LoVo (cell line): ENCODE measurements around the gene THEM4.
"Not testable (repeated sequence)": the region's sequence is repeated elsewhere in the genome, so short reads cannot be mapped to it uniquely, and the experiment has no call there.

Source experiments
- DNase-seq: peaks from one replicate; pipeline ENCODE4 v3.0.0-alpha.2; 2016; ENCODE audit warnings: low spot score

THEM4 gene

DNA sequence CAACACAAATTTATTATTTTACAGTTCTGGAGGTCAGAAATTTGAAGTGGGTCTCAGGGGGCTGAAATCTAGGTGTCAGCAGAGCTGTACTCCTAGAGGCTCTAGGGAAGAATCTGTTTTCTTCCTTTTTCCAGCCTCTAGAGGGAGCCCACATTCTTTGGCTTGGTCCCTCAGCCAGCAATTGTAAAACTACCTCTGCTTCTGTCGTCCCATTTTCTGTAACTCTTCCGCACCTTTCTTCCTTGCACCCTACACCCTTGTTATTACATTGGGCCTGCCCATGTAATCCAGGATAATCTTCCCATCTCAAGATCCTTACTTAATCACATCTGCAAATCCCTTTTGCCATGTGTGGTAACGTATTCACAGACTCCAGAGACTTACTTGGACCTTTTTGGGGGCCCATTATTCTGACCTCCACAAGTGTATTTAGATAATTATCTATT lies 24.8 kb upstream of the THEM4 start:
- peak; percentile 81 for DNase-seq

DNA sequence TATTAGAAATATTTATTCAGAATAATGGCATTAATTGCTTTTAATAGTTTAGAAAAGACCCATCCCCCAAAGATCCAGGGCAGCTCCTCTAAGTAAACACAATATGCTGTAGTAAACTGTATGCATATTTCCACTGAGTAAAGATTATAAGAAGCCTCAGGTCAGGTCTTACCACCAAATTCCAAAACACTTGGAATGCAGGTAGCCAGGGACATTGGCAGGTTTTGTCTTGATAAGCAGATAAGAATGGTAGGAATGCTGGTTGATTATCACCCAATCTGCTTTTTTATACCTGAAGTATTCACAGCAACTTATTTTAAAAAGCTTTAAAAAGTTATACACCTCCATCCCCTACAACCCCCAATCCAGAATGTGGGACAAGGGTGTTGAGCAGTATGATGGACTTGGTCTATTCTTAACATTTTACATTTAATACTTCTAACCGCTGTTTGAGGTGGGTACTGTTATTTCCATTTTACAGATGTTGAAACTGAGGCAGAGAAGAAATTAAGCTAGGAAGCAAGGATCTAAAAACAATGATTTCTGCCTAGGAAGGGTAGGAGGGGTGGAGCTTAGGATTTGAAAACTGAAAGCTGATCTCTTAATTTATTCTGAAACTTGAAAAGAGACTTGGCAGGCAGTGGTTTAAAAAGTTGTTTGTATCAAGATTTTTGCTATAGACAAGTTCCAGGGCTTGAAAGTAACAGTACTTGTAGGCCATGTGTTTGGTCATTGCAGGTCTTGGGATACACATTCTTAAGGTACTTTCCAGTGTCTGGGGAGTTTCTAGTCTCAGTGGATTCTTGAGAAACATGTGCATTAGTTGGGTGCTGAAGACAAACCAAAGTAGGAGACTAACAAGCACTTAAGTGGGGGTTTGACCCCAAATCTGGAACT lies 15.6 kb upstream of the THEM4 start:
- no peak for DNase-seq

DNA sequence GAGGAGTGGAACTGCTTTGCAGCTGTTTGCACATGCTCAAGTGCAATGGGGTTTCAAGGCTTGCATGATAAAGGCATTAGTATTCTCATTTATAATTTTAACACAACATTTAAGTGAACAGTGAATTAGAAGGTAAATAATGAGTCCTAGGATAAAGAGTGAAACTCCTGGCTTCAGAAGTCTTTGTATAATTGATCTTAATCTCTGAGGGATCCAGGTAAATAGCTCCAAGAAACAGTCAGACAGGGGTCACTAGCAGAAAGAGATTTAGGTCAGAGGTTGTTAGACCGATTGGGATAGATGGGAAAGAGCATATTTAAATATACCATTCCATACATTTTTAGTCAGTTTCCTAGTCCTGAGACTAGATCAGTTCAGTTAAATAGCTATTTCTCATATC lies 14.1 kb upstream of the THEM4 start:
- DNase-seq, result no peak

DNA sequence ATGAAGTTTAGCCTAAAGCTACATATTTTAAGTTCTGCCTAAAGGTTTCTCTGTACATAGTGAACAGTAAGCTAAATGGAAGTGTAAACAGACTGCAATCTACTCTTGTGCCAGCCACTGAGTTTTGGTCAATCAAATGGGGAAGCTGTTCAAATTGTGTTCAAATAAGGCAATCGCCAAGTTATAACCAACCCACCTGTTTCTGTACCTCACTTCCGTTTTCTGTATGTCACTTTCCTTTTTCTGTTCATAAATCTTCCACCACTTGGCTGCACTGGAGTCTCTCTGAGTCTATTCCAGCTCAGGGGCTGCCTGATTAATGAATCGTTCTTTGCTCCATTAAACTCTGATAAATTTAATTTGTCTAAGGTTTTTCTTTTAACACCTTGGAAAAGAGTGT lies 10.8 kb upstream of the THEM4 start:
- no peak for DNase-seq

DNA sequence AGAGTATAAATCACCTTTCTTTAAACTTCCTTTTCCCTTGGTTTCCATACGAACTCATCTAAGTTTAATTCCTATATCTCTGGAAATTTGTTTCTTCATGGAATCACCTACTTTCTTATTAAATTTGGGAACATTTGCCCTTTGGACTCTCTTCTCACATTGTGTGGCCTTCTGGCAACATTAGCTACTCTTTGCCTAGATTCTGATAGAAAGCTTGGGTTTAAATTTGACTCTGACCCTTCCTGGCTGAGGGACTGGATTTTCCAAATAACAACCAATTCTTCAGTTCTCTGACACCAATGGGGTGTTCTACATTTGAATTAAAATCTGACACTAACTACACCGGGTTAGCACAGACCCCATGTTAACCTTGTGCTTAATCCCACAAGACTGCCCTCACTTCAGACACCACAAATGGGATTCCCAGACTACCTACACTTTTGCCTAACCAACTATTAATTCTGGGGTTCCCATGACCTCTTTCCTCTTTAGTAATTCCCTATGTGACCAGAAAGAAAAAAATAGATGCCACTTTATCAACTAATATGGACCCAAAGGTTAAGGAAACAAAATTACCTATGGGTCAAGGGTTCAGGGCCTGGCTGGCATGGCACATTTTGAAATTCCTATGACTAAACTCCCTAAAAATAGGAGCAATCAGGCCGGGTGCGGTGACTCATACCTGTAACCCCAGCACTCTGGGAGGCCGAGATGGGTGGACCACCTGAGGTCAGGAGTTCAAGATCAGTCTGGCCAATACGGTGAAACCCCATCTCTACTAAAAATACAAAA lies 9.7 kb upstream of the THEM4 start:
- DNase-seq, result no peak

DNA sequence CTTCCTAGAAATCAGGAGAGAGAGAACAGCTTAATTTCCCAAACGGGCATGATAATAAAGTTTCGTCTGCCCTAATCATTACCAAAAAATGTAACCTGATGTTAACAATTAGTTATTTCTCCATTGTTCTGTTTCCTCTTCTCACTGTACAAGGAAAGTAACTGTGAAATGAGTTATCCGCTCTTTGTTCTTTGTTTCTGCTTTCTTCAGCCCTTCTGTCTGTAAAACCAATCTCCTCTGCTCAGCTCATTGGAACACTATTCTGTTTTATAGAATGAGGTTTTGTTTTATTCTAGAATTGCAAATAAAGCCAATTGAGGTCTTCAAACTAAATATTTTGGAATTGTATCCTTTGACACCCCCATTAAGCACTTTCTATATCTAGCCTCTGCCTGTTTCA lies 8.8 kb upstream of the THEM4 start:
- no peak for DNase-seq

DNA sequence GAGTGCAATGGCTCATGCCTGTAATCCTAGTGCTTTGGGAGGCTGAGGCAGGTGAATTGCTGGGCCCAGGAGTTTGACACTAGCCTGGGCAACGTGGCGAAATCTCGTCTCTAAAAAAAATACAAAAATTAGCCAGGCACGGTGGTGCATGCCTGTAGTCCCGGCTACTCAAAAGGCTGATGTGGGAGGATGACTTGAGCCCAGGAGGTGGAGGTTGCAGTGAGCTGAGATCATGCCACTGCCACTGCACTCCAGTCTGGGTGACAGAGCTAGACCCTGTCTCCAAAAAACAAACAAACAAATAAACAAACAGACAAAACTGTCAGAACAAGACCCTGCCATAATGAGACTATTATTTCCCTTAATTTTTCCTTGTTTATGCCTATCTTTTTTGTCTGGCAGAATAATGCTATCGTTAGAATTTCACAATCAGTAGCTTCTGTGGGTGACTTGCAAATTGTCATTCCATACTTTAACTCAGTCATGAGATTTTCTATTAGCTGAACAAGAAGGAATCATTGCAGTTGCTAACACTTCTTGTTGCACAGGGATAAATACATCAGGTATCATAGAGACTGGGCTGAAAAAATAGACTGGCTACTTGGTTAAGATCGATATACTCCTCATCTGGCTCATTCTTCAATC lies 7.5 kb upstream of the THEM4 start:
- DNase-seq, result no peak

DNA sequence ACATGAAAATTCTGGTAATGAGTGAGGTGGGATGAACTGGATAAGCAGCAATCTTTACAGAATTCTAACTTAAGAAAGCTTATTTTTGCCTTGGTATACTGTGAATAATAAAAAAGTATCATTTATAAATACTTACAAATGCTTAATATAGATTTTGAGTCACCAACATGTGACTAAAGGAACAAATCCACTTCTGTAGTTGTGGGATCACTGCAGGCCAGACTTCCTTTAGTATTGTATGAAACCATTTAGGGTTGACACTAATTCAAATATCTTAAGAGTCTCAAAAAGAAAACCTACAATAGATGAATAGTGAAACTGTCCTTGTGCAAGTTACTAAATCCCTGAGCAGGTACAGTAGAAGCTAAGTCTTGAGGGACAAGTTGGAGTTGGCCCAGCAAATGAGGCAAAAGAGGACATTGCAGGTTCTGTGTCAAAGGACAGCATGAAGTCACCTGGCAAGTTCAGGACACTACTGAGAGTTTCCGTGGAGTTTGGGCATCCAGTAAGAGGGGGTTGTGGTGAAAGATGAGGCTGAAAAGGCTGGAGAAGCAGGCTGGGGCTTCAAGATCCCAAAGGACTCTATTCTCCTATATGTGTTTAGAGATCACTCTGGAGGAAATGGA lies 5.9 kb upstream of the THEM4 start:
- no peak for DNase-seq

DNA sequence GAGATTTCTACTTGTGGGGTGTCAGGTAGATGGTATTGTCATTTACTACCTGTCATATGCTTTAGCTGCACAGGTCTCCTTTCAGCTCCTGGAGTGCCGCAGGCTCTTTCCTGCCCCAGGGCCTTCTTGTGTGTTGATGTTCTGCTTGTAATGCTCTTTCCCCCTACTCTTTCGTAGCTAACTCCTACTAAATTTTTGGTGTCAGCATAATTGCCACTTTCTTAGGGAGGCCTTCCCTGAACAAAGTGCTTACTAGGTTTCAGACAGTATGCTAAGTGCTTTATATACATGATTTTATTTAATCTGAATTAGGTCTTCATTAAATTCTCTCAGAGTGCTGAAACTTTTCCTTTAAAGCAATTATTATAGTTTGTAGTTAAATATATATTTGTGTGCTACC lies 4.8 kb upstream of the THEM4 start:
- DNase-seq, result no peak

DNA sequence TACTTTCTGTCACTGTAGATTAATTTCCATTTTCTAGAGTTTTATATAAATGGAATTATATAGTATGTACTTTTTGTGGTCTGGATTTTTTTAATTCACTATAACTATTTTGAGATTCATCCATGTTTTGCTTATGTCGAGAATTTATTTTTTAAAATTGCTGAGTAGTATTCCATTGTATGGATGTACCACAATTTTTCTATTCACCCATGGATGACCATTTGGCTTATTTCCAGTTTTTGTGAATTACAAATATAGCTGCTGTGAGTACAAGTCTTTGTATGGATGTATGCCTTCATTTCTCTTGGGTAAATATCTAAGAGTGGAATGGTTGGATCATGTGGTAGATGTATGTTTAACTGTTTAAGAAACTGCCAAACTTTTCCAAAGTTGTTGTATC lies 3.7 kb upstream of the THEM4 start:
- no peak for DNase-seq

DNA sequence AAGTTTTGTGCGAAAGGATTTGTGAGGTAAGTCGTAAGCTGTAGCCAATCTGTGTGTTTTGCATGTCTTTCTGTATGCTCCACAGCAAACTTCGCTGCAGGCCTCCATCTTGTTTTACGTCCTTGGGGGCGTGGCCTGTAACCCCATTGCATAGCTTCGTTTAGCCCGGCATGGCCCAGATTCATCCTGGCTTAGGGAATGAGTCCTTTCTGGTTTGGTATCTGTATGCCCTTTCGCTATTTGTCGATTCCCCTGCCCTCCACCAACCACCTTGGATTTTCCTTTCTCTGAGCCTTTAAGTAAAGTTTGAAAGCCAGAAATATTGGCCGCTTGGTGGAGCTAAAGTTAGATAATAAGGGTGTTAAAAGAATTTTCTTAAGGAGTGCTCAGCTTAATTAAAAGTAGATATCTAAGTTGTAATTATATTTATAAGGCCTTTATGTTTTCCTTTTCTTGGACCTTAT lies 1.1 kb downstream of the THEM4 start:
- no peak for DNase-seq

DNA sequence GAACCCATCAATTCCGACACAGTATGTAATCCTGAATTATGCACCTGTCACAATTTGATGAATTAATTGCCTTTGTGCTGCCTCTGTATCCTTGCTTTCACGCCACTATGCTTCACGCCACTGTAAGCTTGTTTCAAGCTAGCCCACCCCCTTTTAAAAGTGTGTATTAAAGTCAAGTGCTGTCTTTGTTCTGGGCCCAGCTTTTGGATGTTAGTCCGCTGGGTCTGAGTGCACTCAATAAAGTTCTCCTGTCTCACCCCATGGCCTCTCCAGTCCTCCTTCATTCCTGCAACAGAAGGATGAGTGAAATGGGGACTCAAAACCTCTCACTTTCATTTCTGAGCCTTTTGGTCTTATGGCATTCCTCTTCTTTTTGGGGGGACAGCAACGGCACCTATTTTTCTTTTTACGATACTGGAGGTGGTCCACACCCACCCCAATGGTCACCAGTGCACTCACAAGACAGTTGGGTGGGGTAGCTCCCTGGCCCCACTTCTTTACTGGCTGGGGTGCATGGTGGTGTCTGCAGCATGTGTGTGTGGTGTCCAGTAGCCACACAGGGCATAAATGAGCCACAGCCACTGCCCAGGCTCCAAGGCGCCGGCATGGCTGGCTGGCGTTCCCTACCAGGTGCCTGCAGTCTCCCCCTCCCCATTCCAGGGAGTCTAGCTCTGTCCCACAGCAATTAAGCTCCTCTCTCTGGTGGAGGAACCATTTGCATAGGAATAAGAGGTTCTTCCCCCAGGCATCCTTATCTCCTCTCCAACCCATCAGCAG lies 1.8 kb downstream of the THEM4 start:
- DNase-seq, result no peak

DNA sequence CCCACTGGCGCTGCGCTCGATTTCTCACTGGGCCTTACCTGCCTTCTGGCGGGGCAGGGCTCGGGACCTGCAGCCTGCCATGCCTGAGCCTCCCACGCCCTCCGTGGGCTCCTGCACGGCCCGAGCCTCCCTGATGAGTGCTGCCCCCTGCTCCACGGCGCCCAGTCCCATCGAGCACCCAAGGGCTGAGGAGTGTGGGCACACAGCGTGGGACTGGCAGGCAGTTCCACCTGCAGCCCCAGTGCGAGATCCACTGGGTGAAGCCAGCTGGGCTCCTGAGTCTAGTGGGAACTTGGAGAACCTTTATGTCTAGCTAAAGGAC lies 3.0 kb downstream of the THEM4 start:
- not testable (repeated sequence) for DNase-seq

DNA sequence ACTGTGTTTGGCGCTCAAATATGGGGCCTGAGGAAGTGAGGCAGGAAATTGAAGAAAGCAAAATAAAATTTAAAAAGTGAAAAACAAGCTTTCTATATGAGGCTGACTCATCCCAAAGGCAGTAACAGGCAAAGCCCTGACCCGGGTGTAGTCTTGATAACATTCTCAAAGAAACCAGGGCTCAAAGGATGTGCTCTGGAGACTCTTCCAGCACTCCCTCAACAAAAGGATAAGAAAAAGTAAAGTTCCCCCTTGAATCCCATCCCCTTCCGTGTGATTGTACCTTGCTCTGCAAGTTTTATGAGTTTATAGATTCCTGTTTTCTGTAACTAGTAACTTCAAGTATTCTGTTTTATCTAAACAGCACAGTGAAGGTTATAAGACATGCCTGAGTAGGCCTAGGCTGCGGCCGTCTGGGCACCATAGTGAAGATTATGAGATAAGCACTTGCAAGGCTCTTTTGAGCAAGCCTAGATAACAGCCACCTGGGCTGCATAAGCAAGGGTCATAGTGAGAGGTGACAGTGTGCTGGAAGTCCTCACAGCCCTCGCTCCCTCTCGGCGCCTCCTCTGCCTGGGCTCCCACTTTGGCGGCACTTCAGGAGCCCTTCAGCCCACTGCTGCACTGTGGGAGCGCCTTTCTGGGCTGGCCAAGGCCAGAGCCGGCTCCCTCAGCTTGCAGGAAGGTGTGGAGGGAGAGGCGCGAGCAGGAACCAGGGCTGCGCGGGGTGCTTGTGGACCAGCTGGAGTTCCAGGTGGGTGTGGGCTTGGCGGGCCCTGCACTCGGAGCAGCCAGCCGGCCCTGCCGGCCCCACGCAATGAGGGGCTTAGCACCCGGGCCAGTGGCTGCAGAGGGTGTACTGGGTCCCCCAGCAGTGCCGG lies 3.6 kb downstream of the THEM4 start:
- not testable (repeated sequence) for DNase-seq

DNA sequence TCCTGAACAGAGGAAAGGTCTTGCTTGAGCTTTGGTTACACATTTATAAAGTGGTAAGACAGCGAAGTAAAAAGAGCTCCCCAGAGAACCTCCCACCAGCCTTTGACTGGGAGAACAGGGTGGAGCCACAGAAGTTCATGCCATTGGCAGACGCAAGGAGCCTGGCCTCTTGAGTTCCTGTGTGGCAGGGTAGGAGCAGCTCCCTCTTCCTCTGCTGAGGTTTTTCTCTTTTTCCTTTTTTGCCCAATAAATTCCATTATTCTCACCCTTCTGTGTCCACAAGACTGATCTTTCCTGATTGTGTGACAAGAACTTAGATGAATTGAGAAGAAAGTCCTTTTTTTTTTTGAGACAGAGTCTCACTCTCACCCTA lies 4.3 kb downstream of the THEM4 start:
- DNase-seq, result no peak

DNA sequence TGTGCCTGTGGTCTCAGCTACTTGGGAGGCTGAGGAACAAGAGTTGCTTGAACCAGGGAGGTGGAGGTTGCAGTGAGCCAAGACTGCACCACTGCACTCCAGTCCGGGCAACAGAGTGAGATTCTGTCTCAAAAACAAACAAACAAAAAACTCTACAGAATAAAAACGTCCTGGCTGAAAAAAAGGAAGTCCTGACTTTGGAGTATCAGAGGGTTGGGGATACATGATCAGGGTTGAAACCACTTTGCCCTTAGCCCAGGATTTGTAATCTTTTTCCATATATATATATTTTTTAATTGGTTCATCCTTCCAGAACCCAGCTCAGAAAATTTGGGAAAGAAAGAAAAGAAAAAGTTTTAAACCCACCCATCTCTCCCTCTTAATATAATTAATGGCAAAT lies 6.5 kb downstream of the THEM4 start:
- no peak for DNase-seq

DNA sequence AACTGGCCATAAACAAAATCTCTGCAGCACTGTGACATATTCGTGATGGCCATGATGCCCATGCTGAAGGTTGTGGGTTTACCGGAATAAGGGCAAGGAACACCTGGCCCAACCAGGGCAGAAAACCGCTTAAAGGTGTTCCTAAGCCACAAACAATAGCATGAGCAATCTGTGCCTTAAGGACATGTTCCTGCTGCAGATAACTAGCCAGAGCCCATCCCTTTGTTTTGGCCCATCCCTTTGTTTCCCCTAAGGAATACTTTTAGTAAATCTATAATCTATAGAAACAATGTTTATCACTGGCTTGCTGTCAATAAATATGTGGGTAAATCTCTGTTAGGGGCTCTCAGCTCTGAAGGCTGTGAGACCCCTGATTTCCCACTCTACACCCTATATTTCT lies 8.5 kb downstream of the THEM4 start:
- DNase-seq, result not testable (repeated sequence)

DNA sequence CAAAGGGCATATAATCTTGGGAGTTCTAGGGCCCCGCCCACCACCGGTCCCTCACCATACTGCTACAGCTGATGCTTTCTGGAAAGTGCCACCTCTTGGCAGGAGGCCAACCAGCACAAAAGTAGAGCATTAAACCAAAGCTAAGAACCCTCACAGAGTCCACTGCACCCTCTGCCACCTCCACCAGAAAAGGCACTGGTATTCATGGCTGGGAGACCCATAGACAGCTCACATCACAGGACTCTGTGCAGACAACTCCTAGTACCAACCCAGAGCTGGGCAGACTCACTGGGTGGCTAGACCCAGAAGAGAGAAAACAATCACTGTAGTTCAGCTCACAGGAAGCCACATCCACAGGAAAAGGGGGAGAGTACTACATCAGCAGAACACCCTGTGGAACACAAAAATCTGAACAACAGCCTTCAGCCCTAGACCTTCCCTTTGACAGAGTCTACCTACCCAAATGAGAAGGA lies 10.8 kb downstream of the THEM4 start:
- DNase-seq, result no peak

DNA sequence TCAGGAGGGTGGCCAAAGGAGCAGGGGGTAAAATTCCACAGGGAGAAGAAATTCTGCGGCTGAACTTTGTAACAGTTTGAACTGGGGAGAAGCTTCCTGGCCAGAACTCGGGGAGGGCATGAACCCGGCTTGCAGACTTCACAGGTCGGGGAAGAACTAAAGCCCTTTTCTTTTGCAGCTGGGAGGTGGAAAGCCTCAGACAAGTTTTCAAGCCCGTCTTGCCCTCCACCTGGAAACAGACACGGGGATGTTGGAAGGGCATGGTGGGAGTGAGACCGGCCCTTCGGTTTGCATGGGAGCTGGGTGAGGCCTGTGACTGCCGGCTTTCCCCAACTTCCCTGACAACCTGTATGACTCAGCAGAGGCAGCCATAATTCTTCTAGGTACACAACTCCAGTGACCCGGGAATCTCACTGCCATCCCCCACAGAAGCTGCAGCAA lies 11.3 kb downstream of the THEM4 start:
- DNase-seq, result no peak

DNA sequence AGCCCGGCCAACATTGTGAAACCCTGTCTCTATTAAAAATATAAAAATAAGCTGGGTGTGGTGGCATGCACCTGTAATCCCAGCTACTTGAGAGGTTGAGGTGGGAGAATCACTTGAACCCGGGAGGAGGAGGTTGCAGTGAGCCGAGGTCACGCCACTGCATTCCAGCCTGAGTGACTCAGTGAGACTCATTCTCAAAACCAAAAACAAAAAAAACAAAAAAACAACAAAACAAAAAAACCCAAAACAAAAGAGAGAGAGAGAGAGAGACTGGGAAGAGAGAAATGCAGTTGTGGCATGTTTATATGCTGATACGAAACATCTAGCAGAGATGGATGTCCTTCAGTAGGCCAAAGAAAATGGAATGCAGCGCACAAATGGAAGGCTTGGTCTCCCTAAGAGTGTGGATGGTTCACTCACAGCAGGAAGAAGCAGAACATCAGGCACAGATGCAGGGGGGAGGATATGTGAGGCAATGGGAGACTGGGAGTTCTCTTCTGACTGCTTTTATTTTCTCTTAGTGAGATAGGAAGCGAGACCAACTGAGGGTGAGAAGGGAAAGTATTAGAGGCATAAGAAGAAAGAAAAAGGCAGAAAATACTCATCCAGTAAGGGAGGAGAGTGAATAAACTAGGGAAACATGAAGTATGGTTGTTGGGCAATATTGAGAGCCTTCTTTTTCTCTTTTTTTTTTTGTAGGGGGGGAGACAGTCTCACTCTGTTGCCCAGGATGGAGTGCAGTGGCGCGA lies 16.0 kb downstream of the THEM4 start:
- no peak for DNase-seq
